ENCODE results near the gene SKI. TPM values are rescaled to one million over a fixed set of nuclear protein-coding genes. Genes with fewer than 3 reads are reported as not detected.

SKI gene
- total and polyA plus RNA-seq, 10 of the 15 experiments (the other 5 are each of a cell fraction or from before 2014, with no cell fraction given) = 0.03 to 14.9 (median 0.96) TPM

DNA sequence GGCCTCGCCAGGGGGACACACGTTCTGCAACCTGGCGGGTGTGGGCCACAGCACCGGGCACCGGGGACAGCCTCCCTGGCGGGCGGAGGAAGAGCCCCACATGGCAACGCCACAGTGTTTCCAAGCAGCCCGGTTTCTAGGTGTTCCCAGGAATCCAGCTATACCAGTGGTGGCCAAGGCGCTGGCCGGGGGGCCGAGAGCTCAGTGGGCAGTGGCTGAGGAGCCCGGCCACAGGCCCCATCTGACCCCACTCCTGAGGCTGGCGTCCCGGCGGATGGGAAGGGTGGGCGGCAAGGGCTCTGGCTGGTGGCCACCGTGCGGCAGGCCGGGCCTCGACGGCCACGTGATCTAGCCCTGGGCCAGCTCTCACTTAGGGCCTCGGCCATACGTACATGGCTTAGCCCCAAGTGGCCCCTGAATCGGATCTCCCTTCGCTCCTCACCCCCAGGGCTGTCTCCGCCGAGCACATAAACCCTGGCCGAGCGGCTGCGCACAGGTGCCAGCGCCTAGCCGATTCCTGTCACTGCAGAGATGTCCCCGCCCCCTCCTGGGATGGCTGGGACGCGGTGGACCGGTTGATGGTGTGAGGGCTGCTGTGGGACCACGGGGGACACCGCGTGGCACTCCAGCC, 94.6 kb downstream of the SKI start:
- Histone ChIP-seq H3K4me2 (ENCODE audit: control insufficient read depth, insufficient read depth) (no peak overlapping the region), H4K20me1 (ENCODE audit: control insufficient read depth, insufficient read depth) (no peaks in the 10 kb centered on the region), H3K4me1 (ENCODE audit: control insufficient read depth, insufficient read depth, low read length) (no peaks in the 10 kb centered on the region), H2AFZ (ENCODE audit: control insufficient read depth, low read depth, low read length) (no peak overlapping the region), H3K9me3 (replicated peaks; ENCODE audit: control insufficient read depth, insufficient read depth, low read length) (no peaks in the 10 kb centered on the region; the same call in 2 of the 3 replicates), H3K27me3 (replicated peaks in 1 of 2; ENCODE audit: control insufficient read depth in 2 of 2, insufficient read depth in 2 of 2, low read length in 1 of 2) (no peaks in the 10 kb centered on the region), H3K27ac (ENCODE audit: control insufficient read depth, insufficient read depth) (no peak overlapping the region), H3K79me2 (ENCODE audit: control insufficient read depth, insufficient read depth, low read length) (no peaks in the 10 kb centered on the region), H3K36me3 (ENCODE audit: control insufficient read depth in 2 of 2, insufficient read depth in 2 of 2, low read length in 1 of 2) (no peaks in the 10 kb centered on the region), H3K4me3 (no peak overlapping the region), H3K9ac (ENCODE audit: control insufficient read depth, insufficient read depth, low read length) (no peak overlapping the region)
- ChIA-PET RAD21 (ENCODE audit: unreplicated experiment) (no interaction called here), POLR2A (no interaction called here), SMC1A (ENCODE audit: uncharacterized antibody, unreplicated experiment) (no interaction called here), CTCF (no interaction called here)
- intact Hi-C loops (cut with micrococcal nuclease; ENCODE audit: unreplicated experiment) (no loop called here), in situ Hi-C loops (cut with MboI) (no loop called here)
- 70% methylated on average over 31 of the region's 41 CpGs for WGBS (ENCODE audit: insufficient coverage, insufficient replicate concordance, low lambda C conversion rate, missing lambda C conversion rate)
- ATAC-seq (no peak), FAIRE-seq (no peak), DNase-seq (ENCODE audit: low read depth, low spot score) (no peak)
- BruUV-seq (replicated peaks) = no TSS peak
- TF ChIP-seq CBX5 (IDR thresholded peaks at IDR 0.05; ENCODE audit: low read depth) = no peak
- TF ChIP-seq, protein P1, sequence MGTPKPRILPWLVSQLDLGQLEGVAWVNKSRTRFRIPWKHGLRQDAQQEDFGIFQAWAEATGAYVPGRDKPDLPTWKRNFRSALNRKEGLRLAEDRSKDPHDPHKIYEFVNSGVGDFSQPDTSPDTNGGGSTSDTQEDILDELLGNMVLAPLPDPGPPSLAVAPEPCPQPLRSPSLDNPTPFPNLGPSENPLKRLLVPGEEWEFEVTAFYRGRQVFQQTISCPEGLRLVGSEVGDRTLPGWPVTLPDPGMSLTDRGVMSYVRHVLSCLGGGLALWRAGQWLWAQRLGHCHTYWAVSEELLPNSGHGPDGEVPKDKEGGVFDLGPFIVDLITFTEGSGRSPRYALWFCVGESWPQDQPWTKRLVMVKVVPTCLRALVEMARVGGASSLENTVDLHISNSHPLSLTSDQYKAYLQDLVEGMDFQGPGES (IDR thresholded peaks at IDR 0.05) = no peak
- no peak for TF ChIP-seq MEF2A (IDR thresholded peaks at IDR 0.05; ENCODE audit: insufficient read depth, low read depth, low read length)
- TF ChIP-seq CREM (IDR thresholded peaks at IDR 0.05; ENCODE audit: low read depth) = no peak
- TF ChIP-seq, protein P2, sequence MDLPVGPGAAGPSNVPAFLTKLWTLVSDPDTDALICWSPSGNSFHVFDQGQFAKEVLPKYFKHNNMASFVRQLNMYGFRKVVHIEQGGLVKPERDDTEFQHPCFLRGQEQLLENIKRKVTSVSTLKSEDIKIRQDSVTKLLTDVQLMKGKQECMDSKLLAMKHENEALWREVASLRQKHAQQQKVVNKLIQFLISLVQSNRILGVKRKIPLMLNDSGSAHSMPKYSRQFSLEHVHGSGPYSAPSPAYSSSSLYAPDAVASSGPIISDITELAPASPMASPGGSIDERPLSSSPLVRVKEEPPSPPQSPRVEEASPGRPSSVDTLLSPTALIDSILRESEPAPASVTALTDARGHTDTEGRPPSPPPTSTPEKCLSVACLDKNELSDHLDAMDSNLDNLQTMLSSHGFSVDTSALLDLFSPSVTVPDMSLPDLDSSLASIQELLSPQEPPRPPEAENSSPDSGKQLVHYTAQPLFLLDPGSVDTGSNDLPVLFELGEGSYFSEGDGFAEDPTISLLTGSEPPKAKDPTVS (IDR thresholded peaks at IDR 0.05; ENCODE audit: low read depth, low read length) = no peak
- TF ChIP-seq CHD4 (IDR thresholded peaks at IDR 0.05) = no peak
- no peak for TF ChIP-seq KLF5 (IDR thresholded peaks at IDR 0.05; ENCODE audit: partially characterized antibody)
- no peak for TF ChIP-seq FOXM1 (IDR thresholded peaks at IDR 0.05; ENCODE audit: low read depth, low read length)
- TF ChIP-seq SREBF2 (IDR thresholded peaks at IDR 0.05; ENCODE audit: low read length) = no peak
- TF ChIP-seq FOS (IDR thresholded peaks at IDR 0.05; ENCODE audit: borderline replicate concordance, extremely low read depth, insufficient read length) = no peak
- TF ChIP-seq BCL11A (IDR thresholded peaks at IDR 0.05; ENCODE audit: low read depth, low read length) = no peak
- no peak for TF ChIP-seq CBX3 (IDR thresholded peaks at IDR 0.05; ENCODE audit: borderline replicate concordance, low read depth)
- no peak for TF ChIP-seq PAX8 (IDR thresholded peaks at IDR 0.05)
- TF ChIP-seq, protein P3, sequence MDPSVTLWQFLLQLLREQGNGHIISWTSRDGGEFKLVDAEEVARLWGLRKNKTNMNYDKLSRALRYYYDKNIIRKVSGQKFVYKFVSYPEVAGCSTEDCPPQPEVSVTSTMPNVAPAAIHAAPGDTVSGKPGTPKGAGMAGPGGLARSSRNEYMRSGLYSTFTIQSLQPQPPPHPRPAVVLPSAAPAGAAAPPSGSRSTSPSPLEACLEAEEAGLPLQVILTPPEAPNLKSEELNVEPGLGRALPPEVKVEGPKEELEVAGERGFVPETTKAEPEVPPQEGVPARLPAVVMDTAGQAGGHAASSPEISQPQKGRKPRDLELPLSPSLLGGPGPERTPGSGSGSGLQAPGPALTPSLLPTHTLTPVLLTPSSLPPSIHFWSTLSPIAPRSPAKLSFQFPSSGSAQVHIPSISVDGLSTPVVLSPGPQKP (IDR thresholded peaks at IDR 0.05; ENCODE audit: low read depth, low read length) = no peak
- TF ChIP-seq SMAD5 (IDR thresholded peaks at IDR 0.05; ENCODE audit: low read depth) = no peak
